OCI-LY1 (cell line): ENCODE data around the gene GNPTAB.

Experiments used
- H2AFZ ChIP-seq: fragments of 200-600 bp; sonication (generic), shearing (Covaris generic); 2 replicates; pipeline ENCODE4 v1.6.0; 2014; ENCODE audit warnings: antibody characterized with exemption, mild to moderate bottlenecking, low read length
- H3F3A ChIP-seq: fragments of 200-600 bp; sonication (generic), shearing (Covaris generic); 2 replicates; pipeline ENCODE4 v1.6.0; 2014; ENCODE audit warnings: mild to moderate bottlenecking, antibody characterized with exemption, low read length, moderate library complexity; ENCODE audit not compliant: insufficient read depth
- H3K27ac ChIP-seq: fragments of 200-600 bp; sonication (generic); 2 replicates; pipeline ENCODE4 v1.5.1; 2014; ENCODE audit warnings: low read length, mixed run types, mild to moderate bottlenecking, low read depth; ENCODE audit not compliant: poor library complexity, severe bottlenecking
- H3K27me3 ChIP-seq: fragments of 200-600 bp; sonication (generic); 2 replicates; pipeline ENCODE4 v1.6.0; 2014; ENCODE audit warnings: antibody characterized with exemption, mild to moderate bottlenecking, low read length, moderate library complexity; ENCODE audit not compliant: insufficient read depth
- H3K36me3 ChIP-seq: fragments of 200-600 bp; sonication (generic); 2 replicates; pipeline ENCODE4 v1.6.1; 2014; ENCODE audit warnings: mild to moderate bottlenecking, antibody characterized with exemption, low read length, moderate library complexity, mixed read lengths; ENCODE audit not compliant: insufficient read depth
- H3K4me1 ChIP-seq: fragments of 200-600 bp; sonication (generic); 2 replicates; pipeline ENCODE4 v1.5.1; 2014; ENCODE audit warnings: mild to moderate bottlenecking, low read length, moderate library complexity; ENCODE audit not compliant: insufficient read depth, severe bottlenecking
- H3K4me2 ChIP-seq: fragments of 200-600 bp; sonication (generic), shearing (Covaris generic); 2 replicates; pipeline ENCODE4 v1.6.1; 2014; ENCODE audit warnings: low read length
- H3K4me3 ChIP-seq: fragments of 200-600 bp; sonication (generic); 2 replicates; pipeline ENCODE4 v1.5.1; 2014; ENCODE audit warnings: low read length, low read depth, mild to moderate bottlenecking, mixed read lengths; ENCODE audit not compliant: poor library complexity, severe bottlenecking
- H3K79me2 ChIP-seq: fragments of 200-600 bp; shearing (Covaris generic); 2 replicates; pipeline ENCODE4 v1.6.1; 2016; ENCODE audit warnings: mixed run types, low read length, mixed read lengths; ENCODE audit not compliant: insufficient read depth
- H3K9ac ChIP-seq: fragments of 200-600 bp; sonication (generic), shearing (Covaris generic); 2 replicates; pipeline ENCODE4 v1.6.1; 2014; ENCODE audit warnings: mild to moderate bottlenecking, low read length, mixed read lengths
- H3K9me2 ChIP-seq: fragments of 200-600 bp; sonication (generic), shearing (Covaris generic); 2 replicates; pipeline ENCODE4 v1.6.1; 2014; ENCODE audit warnings: low read depth, mild to moderate bottlenecking, low read length, mixed read lengths
- H3K9me3 ChIP-seq: fragments of 200-600 bp; shearing (Covaris generic); 2 replicates; pipeline ENCODE4 v1.6.1; 2014; ENCODE audit warnings: low read length, mixed read lengths
- H4K20me1 ChIP-seq: fragments of 200-600 bp; sonication (generic), shearing (Covaris generic); 2 replicates; pipeline ENCODE4 v1.6.0; 2016; ENCODE audit warnings: mild to moderate bottlenecking, low read length; ENCODE audit not compliant: insufficient read depth
- EZH2 ChIP-seq: fragments of 200-600 bp; sonication (generic), shearing (Covaris generic); IDR thresholded peaks from 2 replicates; pipeline ENCODE4 v1.8.0; 2017; ENCODE audit warnings: borderline replicate concordance, mixed run types, mild to moderate bottlenecking, antibody characterized with exemption, low read length, moderate library complexity, mixed read lengths
- TF ChIP-seq, protein P1 (sequence below): fragments of 200-600 bp; sonication (generic), shearing (Covaris generic); IDR thresholded peaks from 2 replicates; pipeline ENCODE4 v1.5.1; 2017; ENCODE audit warnings: mild to moderate bottlenecking, antibody characterized with exemption, low read length, moderate library complexity, mixed read lengths

Gene GNPTAB

DNA sequence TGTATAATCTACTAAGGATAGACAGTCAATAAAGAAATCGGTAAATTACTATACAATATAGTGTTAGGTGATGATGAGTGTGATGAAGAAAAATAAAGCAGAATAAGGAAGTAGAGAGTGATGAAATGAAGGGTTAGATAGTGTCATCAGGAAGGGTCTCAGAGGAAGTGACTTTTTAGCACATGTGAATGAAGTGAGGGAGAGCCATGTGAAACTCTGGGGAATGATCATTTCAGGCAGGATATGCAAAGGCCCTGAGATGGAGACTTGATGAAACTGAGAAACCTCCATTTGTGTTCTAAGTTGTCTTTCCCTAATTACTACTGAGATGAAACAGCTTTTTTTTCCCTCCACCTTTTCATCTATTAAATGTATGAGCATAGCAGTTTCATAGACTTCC is 19.4 kb upstream of the GNPTAB start:
- no peaks in the 10 kb centered on the region for H3K9me3 ChIP-seq
- H3K79me2 ChIP-seq: no peaks in the 10 kb centered on the region
- no peaks in the 10 kb centered on the region for H4K20me1 ChIP-seq
- no peaks in the 10 kb centered on the region for H3K27me3 ChIP-seq
- TF ChIP-seq EZH2: no peak
- TF ChIP-seq, protein P1, sequence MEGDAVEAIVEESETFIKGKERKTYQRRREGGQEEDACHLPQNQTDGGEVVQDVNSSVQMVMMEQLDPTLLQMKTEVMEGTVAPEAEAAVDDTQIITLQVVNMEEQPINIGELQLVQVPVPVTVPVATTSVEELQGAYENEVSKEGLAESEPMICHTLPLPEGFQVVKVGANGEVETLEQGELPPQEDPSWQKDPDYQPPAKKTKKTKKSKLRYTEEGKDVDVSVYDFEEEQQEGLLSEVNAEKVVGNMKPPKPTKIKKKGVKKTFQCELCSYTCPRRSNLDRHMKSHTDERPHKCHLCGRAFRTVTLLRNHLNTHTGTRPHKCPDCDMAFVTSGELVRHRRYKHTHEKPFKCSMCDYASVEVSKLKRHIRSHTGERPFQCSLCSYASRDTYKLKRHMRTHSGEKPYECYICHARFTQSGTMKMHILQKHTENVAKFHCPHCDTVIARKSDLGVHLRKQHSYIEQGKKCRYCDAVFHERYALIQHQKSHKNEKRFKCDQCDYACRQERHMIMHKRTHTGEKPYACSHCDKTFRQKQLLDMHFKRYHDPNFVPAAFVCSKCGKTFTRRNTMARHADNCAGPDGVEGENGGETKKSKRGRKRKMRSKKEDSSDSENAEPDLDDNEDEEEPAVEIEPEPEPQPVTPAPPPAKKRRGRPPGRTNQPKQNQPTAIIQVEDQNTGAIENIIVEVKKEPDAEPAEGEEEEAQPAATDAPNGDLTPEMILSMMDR: no peak
- no peaks in the 10 kb centered on the region for H3K9me2 ChIP-seq
- no peak overlapping the region for H3K4me3 ChIP-seq
- no peak overlapping the region for H3K27ac ChIP-seq
- no peaks in the 10 kb centered on the region for H3K36me3 ChIP-seq
- no peaks in the 10 kb centered on the region for H3F3A ChIP-seq
- H3K4me1 ChIP-seq: peaks cover 9% of the 10 kb centered on the region
- no peak overlapping the region for H2AFZ ChIP-seq
- no peak overlapping the region for H3K9ac ChIP-seq
- H3K4me2 ChIP-seq: no peak overlapping the region

DNA sequence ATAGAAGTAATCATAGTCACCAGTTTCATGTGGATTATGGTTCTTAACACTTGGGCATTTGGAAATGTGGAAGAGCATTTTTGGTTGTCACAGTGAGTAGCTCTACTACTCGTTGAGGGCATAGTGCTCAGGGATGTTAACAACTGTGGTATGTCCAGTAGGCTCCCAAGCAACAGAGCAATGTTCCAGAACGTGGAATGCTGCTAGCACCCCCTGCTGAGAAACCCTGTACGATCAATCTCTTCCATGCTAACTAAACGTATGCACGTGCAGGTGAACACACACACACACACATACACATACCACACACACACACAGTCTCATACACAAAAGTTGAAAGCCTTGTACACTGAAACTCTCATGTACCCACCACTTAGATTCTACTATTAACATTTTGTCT is 16.6 kb upstream of the GNPTAB start:
- H4K20me1 ChIP-seq: no peaks in the 10 kb centered on the region
- TF ChIP-seq, protein P1: no peak
- no peak for TF ChIP-seq EZH2
- no peaks in the 10 kb centered on the region for H3K9me2 ChIP-seq
- no peaks in the 10 kb centered on the region for H3K79me2 ChIP-seq
- H3K27ac ChIP-seq: no peak overlapping the region
- no peaks in the 10 kb centered on the region for H3K9me3 ChIP-seq
- no peak overlapping the region for H2AFZ ChIP-seq
- H3K36me3 ChIP-seq: no peaks in the 10 kb centered on the region
- no peak overlapping the region for H3K4me3 ChIP-seq
- H3K4me2 ChIP-seq: no peak overlapping the region
- H3K27me3 ChIP-seq: no peaks in the 10 kb centered on the region
- no peak overlapping the region for H3K9ac ChIP-seq
- no peaks in the 10 kb centered on the region for H3F3A ChIP-seq
- no peaks in the 10 kb centered on the region for H3K4me1 ChIP-seq

- no peaks in the 10 kb centered on the region for H3K27me3 ChIP-seq
- no peaks in the 10 kb centered on the region for H3K36me3 ChIP-seq
- H3K4me3 ChIP-seq: no peak overlapping the region
- H4K20me1 ChIP-seq: no peaks in the 10 kb centered on the region
- H3K27ac ChIP-seq: no peak overlapping the region
- H2AFZ ChIP-seq: no peak overlapping the region
- TF ChIP-seq, protein P1: no peak
- TF ChIP-seq EZH2: no peak
- H3K4me2 ChIP-seq: no peak overlapping the region
- no peaks in the 10 kb centered on the region for H3K4me1 ChIP-seq
- H3K9ac ChIP-seq: no peak overlapping the region
- H3K79me2 ChIP-seq: no peaks in the 10 kb centered on the region
- no peaks in the 10 kb centered on the region for H3K9me3 ChIP-seq
- H3F3A ChIP-seq: no peaks in the 10 kb centered on the region
- H3K9me2 ChIP-seq: no peaks in the 10 kb centered on the region
Measured at GRCh38 chr12:101845137-101845711, 14.5 kb upstream of the GNPTAB start.
